H9 (cell line): ENCODE data around the gene TBL1X. TPM values are rescaled to one million over a fixed set of nuclear protein-coding genes. Genes with fewer than 3 reads are reported as not detected.

Experiments used
- DNase-seq: peaks from one replicate; pipeline ENCODE4 v3.0.0-alpha.2; 2017
- H2AFZ ChIP-seq: one replicate; pipeline ENCODE4 v1.6.1; 2013; ENCODE audit warnings: mild to moderate bottlenecking, low read length, control low read depth, moderate library complexity
- H2AK5ac ChIP-seq: 2 replicates; pipeline ENCODE4 v1.6.1; 2013; ENCODE audit warnings: low read length, control low read depth, mixed read lengths; ENCODE audit not compliant: insufficient read length
- H2BK120ac ChIP-seq: one replicate; pipeline ENCODE4 v1.6.1; 2013; ENCODE audit warnings: low read depth, mild to moderate bottlenecking, low read length, control low read depth, inconsistent platforms; ENCODE audit not compliant: poor library complexity, severe bottlenecking
- H2BK12ac ChIP-seq: 2 replicates; pipeline ENCODE4 v1.6.1; 2013; ENCODE audit warnings: low read length, control low read depth, mixed read lengths, low read depth; ENCODE audit not compliant: insufficient read length
- H2BK15ac ChIP-seq: 2 replicates; pipeline ENCODE4 v1.6.1; 2013; ENCODE audit warnings: low read depth, low read length, control low read depth
- H2BK20ac ChIP-seq: one replicate; pipeline ENCODE4 v1.6.1; 2013; ENCODE audit warnings: low read depth, mild to moderate bottlenecking, low read length, control low read depth, inconsistent platforms; ENCODE audit not compliant: poor library complexity, severe bottlenecking
- H2BK5ac ChIP-seq: 2 replicates; pipeline ENCODE4 v1.6.1; 2013; ENCODE audit warnings: low read length, control low read depth, mixed read lengths; ENCODE audit not compliant: insufficient read length
- H3K14ac ChIP-seq: 2 replicates; pipeline ENCODE4 v1.6.1; 2013; ENCODE audit warnings: low read length, control low read depth; ENCODE audit not compliant: insufficient read depth
- H3K18ac ChIP-seq: 2 replicates; pipeline ENCODE4 v1.6.1; 2013; ENCODE audit warnings: low read depth, mild to moderate bottlenecking, mixed read lengths, low read length, control low read depth; ENCODE audit not compliant: insufficient read length
- H3K23ac ChIP-seq: 2 replicates; pipeline ENCODE4 v1.6.1; 2013; ENCODE audit warnings: low read length, control low read depth, mixed read lengths, low read depth; ENCODE audit not compliant: insufficient read length
- H3K23me2 ChIP-seq: 2 replicates; pipeline ENCODE4 v1.6.1; 2013; ENCODE audit warnings: low read depth, mild to moderate bottlenecking, mixed read lengths, low read length, control low read depth; ENCODE audit not compliant: insufficient read length, poor library complexity, severe bottlenecking
- H3K27ac ChIP-seq: 2 replicates; pipeline ENCODE4 v1.5.1; 2013; ENCODE audit warnings: low read length, control low read depth, mixed read lengths, low read depth; ENCODE audit not compliant: insufficient read length
- H3K27me3 ChIP-seq: 2 replicates; pipeline ENCODE4 v1.6.1; 2013; ENCODE audit warnings: low read length, control low read depth, inconsistent platforms; ENCODE audit not compliant: insufficient read depth
- H3K4ac ChIP-seq: 2 replicates; pipeline ENCODE4 v1.6.1; 2013; ENCODE audit warnings: low read depth, mild to moderate bottlenecking, control low read depth, inconsistent platforms, low read length, moderate library complexity
- H3K4me1 ChIP-seq: 2 replicates; pipeline ENCODE4 v1.6.1; 2013; ENCODE audit warnings: low read length, control low read depth, inconsistent platforms; ENCODE audit not compliant: insufficient read depth
- H3K4me2 ChIP-seq: 2 replicates; pipeline ENCODE4 v1.6.1; 2013; ENCODE audit warnings: low read length, control low read depth, mixed read lengths; ENCODE audit not compliant: insufficient read length, insufficient read depth
- H3K56ac ChIP-seq: 2 replicates; pipeline ENCODE4 v1.6.1; 2013; ENCODE audit warnings: low read depth, mild to moderate bottlenecking, mixed read lengths, low read length, control low read depth; ENCODE audit not compliant: insufficient read length
- H3K79me1 ChIP-seq: 2 replicates; pipeline ENCODE4 v1.6.1; 2013; ENCODE audit warnings: low read depth, mild to moderate bottlenecking, moderate library complexity, low read length, control low read depth, inconsistent platforms; ENCODE audit not compliant: insufficient read depth, poor library complexity, severe bottlenecking
- H3K79me2 ChIP-seq: 2 replicates; pipeline ENCODE4 v1.6.1; 2013; ENCODE audit warnings: low read length, control low read depth, inconsistent platforms; ENCODE audit not compliant: insufficient read depth
- H3K9ac ChIP-seq: 2 replicates; pipeline ENCODE4 v1.6.1; 2013; ENCODE audit warnings: low read length, control low read depth, mixed read lengths; ENCODE audit not compliant: insufficient read length; ENCODE audit errors: extremely low read depth
- H3K9me3 ChIP-seq: one replicate; pipeline ENCODE4 v1.6.1; 2013; ENCODE audit warnings: low read depth, low read length, inconsistent platforms; ENCODE audit not compliant: control insufficient read depth
- H3T11ph ChIP-seq: one replicate; pipeline ENCODE4 v1.6.1; 2013; ENCODE audit warnings: mild to moderate bottlenecking, low read length, control low read depth, inconsistent platforms
- H4K20me1 ChIP-seq: one replicate; pipeline ENCODE4 v1.6.1; 2013; ENCODE audit not compliant: control insufficient read depth, insufficient read length, insufficient read depth
- H4K5ac ChIP-seq: 2 replicates; pipeline ENCODE4 v1.6.1; 2013; ENCODE audit warnings: low read depth, mild to moderate bottlenecking, mixed read lengths, low read length, control low read depth; ENCODE audit not compliant: insufficient read length
- H4K8ac ChIP-seq: replicated peaks from 2 replicates; pipeline ENCODE4 v1.6.1; 2013; ENCODE audit warnings: low read length, control low read depth, mixed read lengths, low read depth; ENCODE audit not compliant: insufficient read length
- H4K91ac ChIP-seq: 2 replicates; pipeline ENCODE4 v1.6.1; 2013; ENCODE audit warnings: low read depth, mild to moderate bottlenecking, moderate library complexity, mixed read lengths, low read length, control low read depth; ENCODE audit not compliant: insufficient read length
- H3K27ac Mint-ChIP-seq, 3 experiments: 2 replicates in 2 of 3; 3 replicates in 1 of 3; pipeline ENCODE4 v1.8.0; 2020 to 2021; ENCODE audit warnings: mixed read lengths in 3 of 3, mild to moderate bottlenecking in 1 of 3, moderate library complexity in 1 of 3
- H3K27me3 Mint-ChIP-seq: 2 replicates; pipeline ENCODE4 v1.8.0; 2021; ENCODE audit warnings: low read depth, mild to moderate bottlenecking, moderate library complexity, mixed read lengths
- H3K36me3 Mint-ChIP-seq, 3 experiments: 2 replicates in 2 of 3; 3 replicates in 1 of 3; pipeline ENCODE4 v1.8.0; 2020 to 2021; ENCODE audit warnings: low read depth in 3 of 3, mixed read lengths in 3 of 3; ENCODE audit not compliant: insufficient read depth in 1 of 3
- H3K4me1 Mint-ChIP-seq, 2 experiments: 2 replicates each; pipeline ENCODE4 v1.8.0; 2020; ENCODE audit warnings: mixed read lengths in 2 of 2
- H3K4me3 Mint-ChIP-seq, 2 experiments: 2 replicates in 1 of 2; 3 replicates in 1 of 2; pipeline ENCODE4 v1.8.0; 2020 to 2021; ENCODE audit warnings: mild to moderate bottlenecking in 2 of 2, mixed read lengths in 2 of 2, moderate library complexity in 1 of 2
- H3K9me3 Mint-ChIP-seq, 2 experiments: 2 replicates in 1 of 2; 3 replicates in 1 of 2; pipeline ENCODE4 v1.8.0; 2020; ENCODE audit warnings: mild to moderate bottlenecking in 2 of 2, mixed read lengths in 2 of 2, moderate library complexity in 1 of 2
- CTCF ChIP-seq: fragments of 200-600 bp; sonication (generic); conservative IDR thresholded peaks from 3 replicates; pipeline ENCODE4 v1.8.0; 2021; ENCODE audit warnings: antibody characterized with exemption, mild to moderate bottlenecking
- WGBS: extraction: QIAGEN DNeasy Blood & Tissue Kit; methylation state at CpG from one replicate; pipeline ENCODE4 v1.1.7; 2013; ENCODE audit warnings: missing lambda C conversion rate, low lambda C conversion rate, mixed read lengths; ENCODE audit not compliant: insufficient read length; ENCODE audit errors: extremely low coverage; 5-methylcytosine and 5-hydroxymethylcytosine counted together
- total RNA-seq: library from RNA; stranded (reverse); gene quantifications from 2 replicates; pipeline ENCODE4 v1.2.1, GENCODE V29; 2021

Gene TBL1X
- total RNA-seq, 1 experiment from 2014 or later: 24.1 TPM

GRCh38 chrX:9539605-9540387 lies 74.9 kb downstream of the TBL1X start:
- no peak overlapping the region for H3K27ac ChIP-seq
- H3K9ac ChIP-seq: no peak overlapping the region
- no peak overlapping the region for H2BK5ac ChIP-seq
- no peaks in the 10 kb centered on the region for H3K79me1 ChIP-seq
- no peak overlapping the region for H3K14ac ChIP-seq
- no peak overlapping the region for H3K4me3 Mint-ChIP-seq
- no peak overlapping the region for H3K23ac ChIP-seq
- no peaks in the 10 kb centered on the region for H4K20me1 ChIP-seq
- no peak overlapping the region for H2AK5ac ChIP-seq
- H3K27ac Mint-ChIP-seq: no peak overlapping the region
- H4K8ac ChIP-seq: no peak overlapping the region
- H2BK12ac ChIP-seq: no peak overlapping the region
- H3K18ac ChIP-seq: no peak overlapping the region
- no peaks in the 10 kb centered on the region; the same call in 1 of the 2 replicates for H3K4me1 ChIP-seq
- H3K27me3 Mint-ChIP-seq: no peaks in the 10 kb centered on the region; the same call in 1 of the 2 replicates
- H3T11ph ChIP-seq: no peak overlapping the region
- no peak overlapping the region for H3K4me2 ChIP-seq
- H2BK20ac ChIP-seq: no peak overlapping the region
- peaks cover 22 to 48% of the 10 kb centered on the region in 2 experiments for H3K4me1 Mint-ChIP-seq
- H2AFZ ChIP-seq: no peak overlapping the region
- no peak overlapping the region for H2BK120ac ChIP-seq
- H3K79me2 ChIP-seq: no peaks in the 10 kb centered on the region; the same call in 1 of the 2 replicates
- H3K56ac ChIP-seq: no peak overlapping the region
- H3K27me3 ChIP-seq: no peaks in the 10 kb centered on the region
- TF ChIP-seq CTCF: no peak
- no peak for DNase-seq
- peaks cover 6 to 13% (median 10%) of the 10 kb centered on the region in 3 experiments; a peak in 6 of 7 replicates for H3K36me3 Mint-ChIP-seq
- no peak overlapping the region for H4K5ac ChIP-seq
- no peaks in the 10 kb centered on the region for H3K23me2 ChIP-seq
- WGBS: no CpG with 5 or more reads among the region's 5 CpGs
- H4K91ac ChIP-seq: no peak overlapping the region
- H3K4ac ChIP-seq: no peak overlapping the region
- H2BK15ac ChIP-seq: no peak overlapping the region
- H3K9me3 ChIP-seq: no peaks in the 10 kb centered on the region
- H3K9me3 Mint-ChIP-seq: peaks cover 0 to 55% of the 10 kb centered on the region in 2 experiments; a peak in 3 of 5 replicates
